ENCODE results near the gene DEPDC5.
A peak's percentile ranks its signal among the peaks of the same experiment; 100 is the strongest.

DEPDC5 gene

GRCh38 chr22:31925056-31925455 lies 171.2 kb downstream of the DEPDC5 start:
- DNase-seq (ENCODE audit: low read depth): no peak

GRCh38 chr22:31926024-31926423 lies 172.2 kb downstream of the DEPDC5 start:
- DNase-seq (ENCODE audit: low read depth): no peak

DNA sequence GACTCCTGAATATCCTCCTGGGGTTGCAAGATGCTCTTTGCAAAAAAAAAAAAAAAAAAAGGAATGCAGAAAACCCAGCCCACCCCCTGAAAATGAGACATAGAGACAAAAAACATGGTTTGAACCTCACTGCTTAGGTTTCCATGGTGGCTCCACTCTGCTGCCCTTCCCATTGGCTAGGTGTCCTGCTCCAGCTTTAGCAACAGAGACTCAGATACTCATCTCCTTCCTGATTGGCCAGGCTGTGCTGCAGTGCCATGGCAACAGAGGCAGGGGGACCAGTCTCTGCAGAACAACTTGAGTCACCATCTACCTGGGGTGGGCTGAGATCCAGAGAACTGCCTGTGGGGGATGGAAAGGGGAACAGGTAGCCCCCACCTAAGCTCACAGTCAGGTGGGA lies 173.2 kb downstream of the DEPDC5 start:
- no peak for DNase-seq (ENCODE audit: low read depth)

GRCh38 chr22:31927562-31927961 lies 173.7 kb downstream of the DEPDC5 start:
- DNase-seq (ENCODE audit: low read depth): no peak

GRCh38 chr22:31929167-31929930 lies 175.5 kb downstream of the DEPDC5 start:
- DNase-seq (ENCODE audit: low read depth): no peak

DNA sequence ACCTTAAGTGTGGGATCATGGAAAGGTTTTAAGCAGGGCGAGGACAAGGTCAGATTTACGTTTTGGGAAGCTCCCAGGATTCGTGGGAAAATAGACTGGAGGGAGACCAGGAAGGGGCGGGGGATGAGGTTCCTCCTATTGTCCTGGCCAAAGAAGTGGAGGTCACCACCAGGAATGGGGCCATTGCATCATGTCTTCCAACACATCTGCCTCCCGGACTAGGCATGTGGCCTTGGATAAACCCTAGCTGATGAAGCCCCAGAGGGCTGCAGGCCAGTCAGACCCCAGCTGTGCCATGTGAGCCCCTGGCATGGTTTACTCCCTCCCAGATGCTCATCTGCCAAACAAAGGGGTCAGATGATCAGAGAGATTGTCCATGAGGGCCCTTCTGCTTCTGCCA lies 179.0 kb downstream of the DEPDC5 start:
- DNase-seq (ENCODE audit: low read depth): no peak

DNA sequence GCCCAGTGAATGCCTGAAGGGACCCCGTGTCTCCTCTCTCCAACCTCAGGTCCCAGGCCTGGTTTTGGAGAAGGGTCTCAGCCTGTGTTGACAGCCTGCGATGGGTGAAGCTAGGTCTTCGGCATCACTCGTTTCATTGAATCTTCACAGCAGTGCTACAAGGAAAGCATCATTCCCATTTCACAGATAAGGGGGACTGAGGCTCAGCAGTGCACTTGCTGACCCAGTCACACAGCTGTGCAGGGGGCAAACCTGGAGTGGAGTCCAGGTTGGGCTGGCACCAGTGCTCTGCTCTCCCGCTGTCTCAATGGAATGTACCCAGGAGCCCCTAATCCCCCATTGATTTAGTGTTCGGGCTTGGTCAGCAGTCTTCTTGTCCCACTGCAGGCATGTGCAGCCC lies 179.6 kb downstream of the DEPDC5 start:
- DNase-seq (ENCODE audit: low read depth): no peak

DNA sequence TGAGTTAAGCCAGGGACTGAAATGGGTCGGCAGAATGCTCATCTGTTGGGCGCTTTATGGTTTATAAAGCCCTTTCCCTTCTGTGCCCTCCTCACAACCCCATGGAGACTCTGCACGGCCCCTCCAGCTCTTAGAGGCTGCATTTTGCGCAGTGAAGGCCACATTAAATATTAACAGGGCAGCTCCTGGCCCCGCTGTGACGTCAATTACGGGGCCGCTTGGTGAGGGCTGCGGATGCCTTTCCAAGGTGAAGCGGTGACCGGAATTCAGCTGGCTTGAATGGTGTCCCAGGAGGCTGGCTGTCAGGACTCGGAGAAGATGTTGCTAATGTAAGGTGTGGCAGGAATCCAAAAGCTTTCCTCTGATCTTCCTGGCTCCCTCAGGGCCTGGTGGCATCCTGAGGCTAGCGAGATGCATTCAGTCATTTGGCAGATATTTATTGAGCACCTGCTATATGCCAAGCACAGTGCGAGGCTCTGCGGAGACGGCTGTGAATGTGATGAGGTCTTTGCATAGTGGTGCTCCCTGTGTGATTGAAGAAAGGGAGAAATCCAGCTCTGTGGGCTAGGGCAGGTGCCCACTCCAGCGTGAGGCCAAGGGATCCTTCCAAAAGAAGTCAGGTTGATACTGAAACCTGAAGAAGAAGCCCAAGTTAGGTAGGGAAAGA lies 180.1 kb downstream of the DEPDC5 start:
- DNase-seq (ENCODE audit: low read depth): no peak

- no peak for DNase-seq (ENCODE audit: low read depth)
Measured at GRCh38 chr22:31935961-31936635, 182.3 kb downstream of the DEPDC5 start.

DNA sequence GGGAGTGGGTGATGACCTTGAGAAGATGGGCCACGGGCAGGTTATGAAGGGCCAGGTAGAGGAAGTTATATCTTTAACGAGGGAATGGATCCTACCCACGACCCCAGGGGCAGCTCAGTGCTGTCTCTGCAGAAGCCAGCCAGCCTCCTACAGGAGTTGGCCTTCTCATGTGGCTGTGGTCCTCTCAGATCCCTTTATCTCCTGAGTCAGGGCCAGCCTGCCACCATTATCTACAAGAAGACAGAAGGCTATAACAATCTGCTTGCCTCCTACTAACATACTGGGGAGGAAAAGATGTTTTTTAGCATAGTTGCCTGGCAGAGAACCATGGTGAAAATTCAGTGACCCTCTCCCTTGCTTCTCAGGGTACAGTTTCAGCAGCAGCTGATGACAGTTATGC lies 183.5 kb downstream of the DEPDC5 start:
- no peak for DNase-seq (ENCODE audit: low read depth)

DNA sequence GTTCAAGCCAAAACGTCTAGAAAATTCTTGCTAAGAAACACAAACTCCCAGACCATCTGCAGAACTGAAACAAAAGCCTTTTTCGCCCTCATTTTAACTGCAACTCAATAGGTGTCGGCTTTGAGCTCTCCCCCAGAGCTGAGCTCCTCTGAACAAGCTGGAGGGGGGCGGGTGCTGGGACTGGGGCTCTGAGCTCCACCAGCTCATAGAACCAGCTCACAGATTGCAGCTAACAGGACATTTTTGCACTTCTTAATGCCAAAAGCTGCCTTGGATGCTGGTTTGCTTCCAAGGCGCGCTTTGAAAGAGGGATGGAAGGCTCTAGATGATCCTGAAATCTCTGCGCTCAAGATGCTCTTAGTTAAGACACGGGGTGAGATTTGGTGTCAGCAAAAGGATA lies 184.5 kb downstream of the DEPDC5 start:
- no peak for DNase-seq (ENCODE audit: low read depth)

DNA sequence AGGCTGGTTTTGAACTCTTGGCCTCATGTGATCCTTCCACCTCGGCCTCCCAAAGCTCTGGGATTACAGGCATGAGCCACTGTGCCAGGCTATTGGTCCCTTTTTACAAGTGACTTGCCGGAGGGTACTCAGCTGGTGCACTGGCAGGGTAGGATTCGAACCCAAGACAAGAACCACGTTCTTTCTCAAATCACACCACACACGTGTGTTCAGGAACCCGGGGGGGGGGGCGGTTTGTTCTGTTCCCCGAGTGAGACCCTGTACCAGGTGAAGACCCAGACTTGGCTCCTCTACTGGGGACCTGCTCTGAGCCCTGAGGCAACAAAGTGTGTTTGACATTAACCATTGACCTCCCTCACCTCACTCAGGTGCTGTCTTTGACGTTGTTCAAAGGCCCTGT lies 186.7 kb downstream of the DEPDC5 start:
- no peak for DNase-seq (ENCODE audit: low read depth)

DNA sequence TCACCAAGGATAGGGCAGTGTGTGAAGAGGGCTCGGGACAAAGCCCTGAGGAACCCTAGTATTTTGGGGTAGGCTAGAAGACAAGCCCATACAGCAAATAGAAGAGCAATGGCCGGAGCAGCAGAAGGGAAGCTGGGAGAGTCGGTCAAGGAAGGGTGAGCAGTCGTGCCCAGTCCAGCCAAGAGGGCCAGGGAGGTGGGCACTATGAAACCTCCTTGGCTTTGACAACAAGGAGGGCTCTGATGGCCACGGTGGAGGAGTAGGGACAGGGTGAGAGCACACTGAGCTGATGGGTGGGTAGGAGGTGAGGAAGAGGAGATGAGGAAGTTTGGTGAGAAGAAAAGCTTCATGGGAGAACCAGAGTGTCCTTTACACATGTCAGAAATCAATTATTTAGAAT lies 188.3 kb downstream of the DEPDC5 start:
- DNase-seq (ENCODE audit: low read depth): no peak

- DNase-seq (ENCODE audit: low read depth): no peak
Measured at GRCh38 chr22:31943206-31943977, 189.6 kb downstream of the DEPDC5 start.

- DNase-seq (ENCODE audit: low read depth): peak; percentile 89
Measured at GRCh38 chr22:31943978-31944699, 190.3 kb downstream of the DEPDC5 start, which contains the start of gene YWHAH. Gene YWHAH, plus strand, starts transcription at chr22:31944535. Its CDS starts 199 bp downstream, at chr22:31944734.

DNA sequence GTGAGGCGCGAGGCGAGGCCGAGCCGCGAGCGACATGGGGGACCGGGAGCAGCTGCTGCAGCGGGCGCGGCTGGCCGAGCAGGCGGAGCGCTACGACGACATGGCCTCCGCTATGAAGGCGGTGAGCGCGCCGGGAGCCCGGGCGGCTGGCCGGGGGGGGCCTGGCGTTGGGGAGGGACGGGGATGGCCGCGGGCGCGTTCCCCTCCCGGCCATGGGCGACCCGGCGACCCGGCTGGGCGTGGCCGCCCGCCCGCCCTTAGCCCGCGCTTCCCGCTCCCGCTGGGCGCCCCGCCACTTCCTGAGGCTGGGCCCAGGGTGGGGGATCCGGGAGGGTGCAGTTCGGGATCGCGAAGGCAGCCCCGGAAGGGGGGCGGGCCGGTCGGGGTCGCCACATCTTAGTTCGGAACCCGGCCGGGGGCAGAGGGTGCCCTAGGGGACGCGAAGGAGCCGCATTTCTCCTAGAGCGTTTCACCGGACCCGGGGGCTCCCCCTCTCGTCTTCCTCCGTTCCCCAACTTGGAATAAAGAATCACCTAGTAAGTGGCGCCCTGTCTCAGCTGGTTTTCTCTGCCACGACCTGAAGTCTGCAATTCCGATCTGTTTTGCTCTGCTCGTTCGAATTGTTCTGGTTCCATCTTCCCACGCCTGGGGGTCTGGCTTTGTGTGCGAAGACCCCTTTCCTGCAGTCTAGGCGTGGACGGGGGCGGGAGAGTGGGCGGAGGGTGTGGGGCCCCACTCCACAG lies 191.1 kb downstream of the DEPDC5 start:
- DNase-seq (ENCODE audit: low read depth): peak; percentile 22

GRCh38 chr22:31945443-31945855 lies 191.6 kb downstream of the DEPDC5 start:
- DNase-seq (ENCODE audit: low read depth): no peak

- DNase-seq (ENCODE audit: low read depth): no peak
Measured at GRCh38 chr22:31945971-31946680, 192.3 kb downstream of the DEPDC5 start.

DNA sequence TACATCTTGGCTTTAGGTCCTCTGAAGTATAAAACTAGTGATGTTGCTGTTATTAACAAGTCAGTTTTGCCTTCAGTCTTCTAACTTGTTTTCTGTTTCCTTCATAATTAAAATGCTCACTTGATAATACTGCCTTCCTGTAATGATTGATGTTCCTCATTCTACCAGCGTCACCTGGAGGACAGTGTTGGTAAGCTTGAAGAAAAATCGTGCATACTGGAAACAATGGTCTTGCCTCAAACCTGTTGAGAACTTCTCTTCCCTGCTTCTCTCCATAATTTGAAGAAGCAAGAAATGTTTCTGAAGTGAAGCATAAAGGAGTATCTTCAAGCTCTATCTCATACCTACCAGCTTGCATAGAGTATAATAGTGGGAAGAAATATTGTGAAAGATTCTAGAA lies 193.5 kb downstream of the DEPDC5 start:
- no peak for DNase-seq (ENCODE audit: low read depth)

- no peak for DNase-seq (ENCODE audit: low read depth)
Measured at GRCh38 chr22:31948002-31948401, 194.2 kb downstream of the DEPDC5 start.
